Panc1 (cell line): ENCODE measurements around the gene ERGIC2. TPM values are rescaled to one million over a fixed set of nuclear protein-coding genes. Genes with fewer than 3 reads are reported as not detected.

Experiments used
- ATAC-seq: fragments of 200-7000 bp; cut with Tn5 transposase; 2 replicates; pipeline ENCODE4 v1.9.1; 2020; ENCODE audit warnings: mild to moderate bottlenecking, moderate library complexity
- BruUV-seq: library from RNA; stranded (reverse); fragments of 400-500 nt; replicated peaks from 2 replicates; lab custom pipeline; 2021; lab: Mats Ljungman, UMichigan
- CTCF ChIA-PET: fragments of 300-600 bp; sonication (Branson Sonifier 250); formaldehyde crosslinking; loops from one replicate; lab custom pipeline; 2022; ENCODE audit warnings: antibody characterized with exemption; lab: Charles Lee
- POLR2A ChIA-PET: fragments of 300-600 bp; sonication (Branson Sonifier 250); formaldehyde crosslinking; loops from one replicate; lab custom pipeline; 2022; ENCODE audit warnings: antibody characterized with exemption; lab: Charles Lee
- DNase-seq: peaks from one replicate; pipeline ENCODE4 v3.0.0-alpha.2; 2010; ENCODE audit warnings: low read depth, low spot score
- H3K27ac ChIP-seq: 2 replicates; pipeline ENCODE4 v1.5.1; 2011; ENCODE audit warnings: mild to moderate bottlenecking, low read length, inconsistent platforms
- H3K27me3 ChIP-seq: fragments of 200-500 bp; sonication (Bioruptor generic); 2 replicates; pipeline ENCODE4 v1.6.0; 2014; ENCODE audit warnings: low read length, inconsistent platforms; ENCODE audit not compliant: control insufficient read depth, insufficient read depth
- H3K36me3 ChIP-seq: fragments of 200-500 bp; sonication (Bioruptor generic); 2 replicates; pipeline ENCODE4 v1.5.1; 2014; ENCODE audit warnings: inconsistent platforms, mild to moderate bottlenecking, low read length, moderate library complexity; ENCODE audit not compliant: control insufficient read depth, insufficient read depth
- H3K4me1 ChIP-seq: 2 replicates; pipeline ENCODE4 v1.5.1; 2011; ENCODE audit warnings: inconsistent platforms, mild to moderate bottlenecking, low read length, moderate library complexity; ENCODE audit not compliant: control insufficient read depth, insufficient read depth
- H3K4me3 ChIP-seq, 2 experiments: 2 replicates each; pipeline ENCODE4 v1.5.1; 2011 to 2012; ENCODE audit warnings: low read depth in 2 of 2, low read length in 2 of 2, mild to moderate bottlenecking in 2 of 2, inconsistent platforms in 1 of 2, moderate library complexity in 1 of 2
- H3K9me3 ChIP-seq: fragments of 200-500 bp; sonication (Bioruptor generic); 2 replicates; pipeline ENCODE4 v1.5.1; 2014; ENCODE audit warnings: low read depth, mild to moderate bottlenecking, inconsistent platforms, low read length, moderate library complexity; ENCODE audit not compliant: control insufficient read depth, insufficient read depth
- REST ChIP-seq, 2 experiments: IDR thresholded peaks; 2 replicates each; pipeline ENCODE4 v1.6.1; 2011 to 2012; ENCODE audit warnings: low read depth in 2 of 2, control low read depth in 1 of 2, low read length in 1 of 2, mild to moderate bottlenecking in 1 of 2, moderate library complexity in 1 of 2; ENCODE audit not compliant: insufficient read depth in 1 of 2
- SIN3A ChIP-seq: IDR thresholded peaks from 2 replicates; pipeline ENCODE4 v1.6.1; 2012; ENCODE audit warnings: low read depth, mild to moderate bottlenecking, low read length, moderate library complexity, borderline replicate concordance; ENCODE audit not compliant: insufficient read depth
- TCF7L2 ChIP-seq: IDR thresholded peaks from 2 replicates; pipeline ENCODE4 v1.6.1; 2011; ENCODE audit warnings: mild to moderate bottlenecking, low read depth, low read length, inconsistent platforms
- in situ Hi-C: cut with HindIII; loops from 2 replicates; pipeline ENCODE4 v1.10.0; 2016; ENCODE audit warnings: low sequenced_read_pairs, low pct_unique_long_range_greater_than_20kb
- intact Hi-C: fragments of 100-400 bp; cut with micrococcal nuclease; formaldehyde crosslinking; loops from one replicate; pipeline ENCODE4 v1.10.0; 2022; ENCODE audit not compliant: unreplicated experiment
- total RNA-seq: library from RNA; stranded (reverse); gene quantifications from one replicate; pipeline ENCODE4 v1.2.1, GENCODE V29; 2021; ENCODE audit not compliant: unreplicated experiment
- TF ChIP-seq, protein P1 (sequence below): fragments of 450-650 bp; IDR thresholded peaks from 2 replicates; pipeline ENCODE4 v1.5.1; 2017; ENCODE audit warnings: mild to moderate bottlenecking

The ERGIC2 gene
- total RNA-seq, 1 experiment from 2014 or later, result 90.2 TPM

GRCh38 chr12:29329411-29329810 lies 51.6 kb downstream of the ERGIC2 start:
- ATAC-seq (no peak), DNase-seq (no peak)
- TF ChIP-seq, protein P1, sequence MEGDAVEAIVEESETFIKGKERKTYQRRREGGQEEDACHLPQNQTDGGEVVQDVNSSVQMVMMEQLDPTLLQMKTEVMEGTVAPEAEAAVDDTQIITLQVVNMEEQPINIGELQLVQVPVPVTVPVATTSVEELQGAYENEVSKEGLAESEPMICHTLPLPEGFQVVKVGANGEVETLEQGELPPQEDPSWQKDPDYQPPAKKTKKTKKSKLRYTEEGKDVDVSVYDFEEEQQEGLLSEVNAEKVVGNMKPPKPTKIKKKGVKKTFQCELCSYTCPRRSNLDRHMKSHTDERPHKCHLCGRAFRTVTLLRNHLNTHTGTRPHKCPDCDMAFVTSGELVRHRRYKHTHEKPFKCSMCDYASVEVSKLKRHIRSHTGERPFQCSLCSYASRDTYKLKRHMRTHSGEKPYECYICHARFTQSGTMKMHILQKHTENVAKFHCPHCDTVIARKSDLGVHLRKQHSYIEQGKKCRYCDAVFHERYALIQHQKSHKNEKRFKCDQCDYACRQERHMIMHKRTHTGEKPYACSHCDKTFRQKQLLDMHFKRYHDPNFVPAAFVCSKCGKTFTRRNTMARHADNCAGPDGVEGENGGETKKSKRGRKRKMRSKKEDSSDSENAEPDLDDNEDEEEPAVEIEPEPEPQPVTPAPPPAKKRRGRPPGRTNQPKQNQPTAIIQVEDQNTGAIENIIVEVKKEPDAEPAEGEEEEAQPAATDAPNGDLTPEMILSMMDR, result no peak
- TF ChIP-seq REST (IDR thresholded peaks at IDR 0.05; ENCODE audit: insufficient read depth in 1 of 2, low read depth in 2 of 2, low read length in 1 of 2), result no peak
- TF ChIP-seq SIN3A, result no peak
- no peak for TF ChIP-seq TCF7L2
- intact Hi-C loops, result no loop called here
- in situ Hi-C loops, result no loop called here
- H3K4me1 ChIP-seq, result no peaks in the 10 kb centered on the region
- CTCF ChIA-PET, result no interaction called here
- BruUV-seq, result no TSS peak
- H3K27ac ChIP-seq, result no peak overlapping the region
- no peaks in the 10 kb centered on the region for H3K9me3 ChIP-seq
- no peaks in the 10 kb centered on the region for H3K36me3 ChIP-seq
- no peak overlapping the region for H3K4me3 ChIP-seq
- no peaks in the 10 kb centered on the region for H3K27me3 ChIP-seq
- POLR2A ChIA-PET, result no interaction called here

- BruUV-seq, result no TSS peak
- in situ Hi-C loops, result no loop called here
- Histone ChIP-seq H3K4me3 (no peak overlapping the region), H3K9me3 (no peaks in the 10 kb centered on the region), H3K4me1 (no peaks in the 10 kb centered on the region), H3K36me3 (no peaks in the 10 kb centered on the region), H3K27ac (no peak overlapping the region), H3K27me3 (no peaks in the 10 kb centered on the region)
- DNase-seq (no peak), ATAC-seq (no peak)
- ChIA-PET CTCF (no interaction called here), POLR2A (no interaction called here)
- TF ChIP-seq, protein P1, result no peak
- no peak for TF ChIP-seq SIN3A
- TF ChIP-seq REST (IDR thresholded peaks at IDR 0.05; ENCODE audit: insufficient read depth in 1 of 2, low read depth in 2 of 2, low read length in 1 of 2), result no peak
- intact Hi-C loops, result no loop called here
Observed at GRCh38 chr12:29322157-29322556, 58.8 kb downstream of the ERGIC2 start.
